LNCaP clone FGC (cell line): ENCODE results near the gene DNM1L.

Experiments
- DNase-seq: peaks from one replicate; pipeline ENCODE4 v3.0.0-alpha.2; 2011; ENCODE audit warnings: low read depth
- H3K4me3 ChIP-seq: 2 replicates; pipeline ENCODE4 v1.5.1; 2011; ENCODE audit warnings: mild to moderate bottlenecking, low read depth, low read length, control low read depth
- TF ChIP-seq, protein P1 (sequence below): IDR thresholded peaks from 2 replicates; pipeline ENCODE4 v1.5.1; 2012; ENCODE audit warnings: mild to moderate bottlenecking; ENCODE audit not compliant: control insufficient read depth, insufficient read depth; ENCODE audit errors: extremely low read depth

Gene DNM1L

DNA sequence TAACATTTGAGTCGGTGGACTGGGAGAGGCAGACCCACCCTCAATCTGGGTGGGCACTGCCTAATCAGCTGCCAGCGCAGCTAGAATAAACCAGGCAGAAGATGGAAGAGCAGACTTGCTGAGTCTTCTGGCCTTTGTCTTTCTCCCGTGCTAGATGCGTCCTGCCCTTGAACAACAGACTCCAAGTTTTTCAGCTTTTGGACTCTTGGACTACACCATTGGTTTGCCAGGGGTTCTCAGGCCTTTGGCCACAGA, 27.2 kb upstream of the DNM1L start:
- DNase-seq, result no peak
- TF ChIP-seq, protein P1, sequence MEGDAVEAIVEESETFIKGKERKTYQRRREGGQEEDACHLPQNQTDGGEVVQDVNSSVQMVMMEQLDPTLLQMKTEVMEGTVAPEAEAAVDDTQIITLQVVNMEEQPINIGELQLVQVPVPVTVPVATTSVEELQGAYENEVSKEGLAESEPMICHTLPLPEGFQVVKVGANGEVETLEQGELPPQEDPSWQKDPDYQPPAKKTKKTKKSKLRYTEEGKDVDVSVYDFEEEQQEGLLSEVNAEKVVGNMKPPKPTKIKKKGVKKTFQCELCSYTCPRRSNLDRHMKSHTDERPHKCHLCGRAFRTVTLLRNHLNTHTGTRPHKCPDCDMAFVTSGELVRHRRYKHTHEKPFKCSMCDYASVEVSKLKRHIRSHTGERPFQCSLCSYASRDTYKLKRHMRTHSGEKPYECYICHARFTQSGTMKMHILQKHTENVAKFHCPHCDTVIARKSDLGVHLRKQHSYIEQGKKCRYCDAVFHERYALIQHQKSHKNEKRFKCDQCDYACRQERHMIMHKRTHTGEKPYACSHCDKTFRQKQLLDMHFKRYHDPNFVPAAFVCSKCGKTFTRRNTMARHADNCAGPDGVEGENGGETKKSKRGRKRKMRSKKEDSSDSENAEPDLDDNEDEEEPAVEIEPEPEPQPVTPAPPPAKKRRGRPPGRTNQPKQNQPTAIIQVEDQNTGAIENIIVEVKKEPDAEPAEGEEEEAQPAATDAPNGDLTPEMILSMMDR, result no peak

GRCh38 chr12:32659908-32660440, 19.1 kb upstream of the DNM1L start:
- DNase-seq, result peak; percentile 73
- H3K4me3 ChIP-seq, result no peak overlapping the region
- TF ChIP-seq, protein P1, result 0 out of 2 replicates have a peak, but pooled peaks have one; percentile 11

More for the DNA sequence above, 27.2 kb upstream of the DNM1L start:
- no peak overlapping the region for H3K4me3 ChIP-seq

DNA sequence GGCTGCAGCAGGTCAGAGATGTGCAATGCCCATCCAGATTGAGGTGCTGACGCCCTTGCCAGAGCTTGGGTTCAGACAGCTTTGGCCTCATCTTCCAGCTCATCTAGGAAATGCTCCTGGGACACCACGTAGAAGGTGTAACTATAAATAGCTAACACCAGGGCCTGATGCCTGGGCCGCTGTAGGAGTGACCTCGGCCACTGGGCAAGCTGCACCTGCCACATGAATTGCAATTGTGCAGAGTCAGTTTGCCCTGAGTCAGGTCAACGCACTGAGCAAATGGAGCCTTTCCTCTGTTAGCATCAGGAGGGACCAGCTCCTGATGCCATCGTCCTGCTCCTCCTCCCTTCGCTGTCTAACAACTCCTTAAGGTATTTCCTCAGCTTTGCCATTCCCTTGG, 17.4 kb upstream of the DNM1L start:
- TF ChIP-seq, protein P1, result no peak
- H3K4me3 ChIP-seq, result no peak overlapping the region
- no peak for DNase-seq

- no peak overlapping the region for H3K4me3 ChIP-seq
- no peak for DNase-seq
- TF ChIP-seq, protein P1, result no peak
Measured at GRCh38 chr12:32662665-32663064, 16.4 kb upstream of the DNM1L start.

DNA sequence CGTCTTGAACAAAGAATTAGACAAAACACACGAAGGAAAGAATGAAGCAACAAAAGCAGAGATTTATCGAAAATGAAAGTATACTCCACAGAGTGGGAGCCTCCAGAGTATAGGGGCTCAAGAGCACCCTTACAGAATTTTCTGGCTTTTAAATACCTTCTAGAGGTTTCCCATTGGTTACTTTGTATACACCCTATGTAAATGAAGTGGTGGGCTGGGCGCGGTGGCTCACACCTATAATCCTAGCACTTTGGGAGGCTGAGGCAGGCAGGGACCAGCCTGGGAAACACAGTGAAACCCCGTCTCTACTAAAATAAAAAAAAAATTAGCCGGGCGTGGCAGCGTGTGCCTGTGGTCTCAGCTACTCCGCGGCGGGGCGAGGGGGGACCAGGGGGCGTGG, 13.1 kb upstream of the DNM1L start:
- DNase-seq, result no peak
- TF ChIP-seq, protein P1, result no peak
- no peak overlapping the region for H3K4me3 ChIP-seq

DNA sequence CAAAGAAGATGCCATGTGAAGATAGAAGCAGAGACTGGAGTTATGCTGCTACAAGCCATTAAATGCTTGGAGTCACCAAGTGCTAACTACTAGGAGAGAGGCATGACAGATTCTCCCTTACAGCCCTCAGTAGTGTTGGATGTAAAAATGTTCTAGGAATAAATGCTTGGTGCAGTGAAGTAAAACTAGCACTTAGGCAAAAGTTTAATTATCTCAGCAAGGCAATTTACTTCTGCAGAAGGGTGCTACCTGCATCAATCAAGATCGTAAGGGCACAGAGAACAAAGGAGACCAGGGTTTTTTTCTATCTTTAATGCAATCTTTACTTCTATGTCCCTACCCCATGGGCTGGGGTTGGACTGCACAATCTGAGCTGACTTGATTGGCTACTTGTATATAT, 9.5 kb upstream of the DNM1L start:
- no peak for DNase-seq
- H3K4me3 ChIP-seq, result no peak overlapping the region
- TF ChIP-seq, protein P1, result no peak
